GM19193 (cell line): ENCODE results near the gene ODC1.

Source experiments
- POLR2A ChIP-seq: IDR thresholded peaks from 4 replicates; pipeline ENCODE4 v1.6.1; 2011; ENCODE audit not compliant: insufficient read depth, insufficient read length; ENCODE audit errors: extremely low read depth

Gene ODC1

GRCh38 chr2:10481666-10482157, 33.6 kb upstream of the ODC1 start:
- TF ChIP-seq POLR2A: no peak

GRCh38 chr2:10481055-10481665, 33.0 kb upstream of the ODC1 start:
- no peak for TF ChIP-seq POLR2A

GRCh38 chr2:10480359-10480949, 32.3 kb upstream of the ODC1 start:
- TF ChIP-seq POLR2A: no peak

- TF ChIP-seq POLR2A: no peak
These were observed 30.8 kb upstream of the ODC1 start for GRCh38 chr2:10478916-10479315.

- no peak for TF ChIP-seq POLR2A
These were observed 30.1 kb upstream of the ODC1 start for GRCh38 chr2:10478298-10478625.

GRCh38 chr2:10477443-10478297, 29.5 kb upstream of the ODC1 start:
- no peak for TF ChIP-seq POLR2A

GRCh38 chr2:10476723-10477442, 28.8 kb upstream of the ODC1 start:
- no peak for TF ChIP-seq POLR2A

GRCh38 chr2:10475811-10476660, 27.9 kb upstream of the ODC1 start:
- TF ChIP-seq POLR2A: no peak

GRCh38 chr2:10475221-10475722, 27.1 kb upstream of the ODC1 start:
- TF ChIP-seq POLR2A: no peak

GRCh38 chr2:10473121-10473756, 25.1 kb upstream of the ODC1 start:
- no peak for TF ChIP-seq POLR2A

- TF ChIP-seq POLR2A: no peak
These were observed 23.8 kb upstream of the ODC1 start for GRCh38 chr2:10471955-10472354.

- no peak for TF ChIP-seq POLR2A
These were observed 23.0 kb upstream of the ODC1 start for GRCh38 chr2:10471046-10471571.

GRCh38 chr2:10469955-10470608, 22.0 kb upstream of the ODC1 start:
- TF ChIP-seq POLR2A: no peak
